ES-I3 (cell line): ENCODE data around the gene MAP3K2.
A peak's percentile ranks its signal among the peaks of the same experiment; 100 is the strongest.
"Not testable (repeated sequence)": the region's sequence is repeated elsewhere in the genome, so short reads cannot be mapped to it uniquely, and the experiment has no call there.

Experiments
- H3K36me3 ChIP-seq: 2 replicates; pipeline ENCODE4 v1.6.1; 2013; ENCODE audit warnings: mild to moderate bottlenecking, low read length, control low read depth, moderate library complexity; ENCODE audit not compliant: insufficient read depth
- H3K4me1 ChIP-seq: 2 replicates; pipeline ENCODE4 v1.6.1; 2013; ENCODE audit warnings: mild to moderate bottlenecking, control low read depth, low read length; ENCODE audit not compliant: insufficient read depth
- H3K9ac ChIP-seq: 2 replicates; pipeline ENCODE4 v1.6.1; 2013; ENCODE audit warnings: low read depth, mild to moderate bottlenecking, low read length, moderate library complexity
- H3K9me3 ChIP-seq: 2 replicates; pipeline ENCODE4 v1.6.1; 2013; ENCODE audit warnings: mild to moderate bottlenecking, low read length, moderate library complexity; ENCODE audit not compliant: control insufficient read depth, insufficient read depth

MAP3K2 gene

DNA sequence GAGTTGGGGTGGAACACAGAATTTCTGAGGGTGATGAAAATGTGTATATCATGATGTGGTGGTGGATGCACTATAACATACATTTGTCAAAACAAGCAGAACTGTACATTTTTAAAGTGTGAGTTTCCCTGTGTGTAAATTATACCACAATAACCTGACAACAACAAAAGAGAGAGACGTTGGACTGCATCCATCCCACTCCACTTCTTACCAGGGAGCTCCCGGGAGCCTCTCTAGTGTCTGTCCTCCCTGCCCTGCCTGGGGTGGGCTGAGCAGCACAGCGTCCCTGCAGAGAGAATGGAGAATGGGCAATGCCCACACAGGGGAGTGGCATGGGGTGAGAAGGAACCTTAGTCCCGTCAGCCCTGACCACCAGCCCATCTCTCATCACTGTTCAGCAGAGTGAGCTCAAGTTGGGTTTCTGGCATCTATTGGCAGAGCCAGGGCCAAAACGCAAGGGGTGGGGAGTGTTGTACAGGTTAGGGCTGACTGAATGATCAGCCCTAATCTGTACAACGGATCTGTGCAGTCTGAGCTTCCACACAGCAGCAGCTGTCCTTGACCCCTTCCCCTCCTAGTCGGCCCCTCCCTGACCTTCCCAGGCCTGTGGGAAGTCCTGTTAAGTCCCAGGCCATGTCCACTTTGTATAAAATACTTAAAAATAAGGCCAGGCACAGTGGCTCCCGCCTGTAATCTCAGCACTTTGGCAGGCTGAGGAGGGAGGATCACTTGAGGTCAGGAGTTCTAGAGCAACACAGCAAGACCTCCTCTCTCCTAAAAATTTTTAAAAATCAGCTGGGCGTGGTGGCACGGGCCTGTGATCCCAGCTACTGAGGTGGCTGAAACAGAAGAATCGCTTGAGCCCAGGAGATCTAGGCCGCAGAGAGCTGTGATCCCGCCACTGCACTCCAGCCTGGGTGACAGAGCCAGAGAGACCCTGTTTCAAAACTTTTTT, 27.1 kb upstream of the MAP3K2 start:
- no peak overlapping the region for H3K9ac ChIP-seq
- H3K9me3 ChIP-seq = no peaks in the 10 kb centered on the region
- peaks cover 6% of the 10 kb centered on the region; the same call in 1 of the 2 replicates for H3K4me1 ChIP-seq
- H3K36me3 ChIP-seq = no peaks in the 10 kb centered on the region

- Histone ChIP-seq H3K9ac (no peak overlapping the region), H3K4me1 (peaks cover 6% of the 10 kb centered on the region; the same call in 1 of the 2 replicates)
Measured at GRCh38 chr2:127413782-127414637, 26.2 kb upstream of the MAP3K2 start.

GRCh38 chr2:127413200-127413599, 25.4 kb upstream of the MAP3K2 start:
- Histone ChIP-seq H3K9me3 (no peaks in the 10 kb centered on the region), H3K9ac (no peak overlapping the region), H3K36me3 (no peaks in the 10 kb centered on the region), H3K4me1 (peaks cover 6% of the 10 kb centered on the region; the same call in 1 of the 2 replicates)

More at GRCh38 chr2:127413782-127414637, 26.2 kb upstream of the MAP3K2 start:
- Histone ChIP-seq H3K9me3 (no peaks in the 10 kb centered on the region), H3K36me3 (no peaks in the 10 kb centered on the region)

- Histone ChIP-seq H3K4me1 (peaks cover 9% of the 10 kb centered on the region; the same call in 1 of the 2 replicates), H3K9ac (no peak overlapping the region), H3K9me3 (no peaks in the 10 kb centered on the region), H3K36me3 (no peaks in the 10 kb centered on the region)
Measured at GRCh38 chr2:127411653-127412369, 24.0 kb upstream of the MAP3K2 start.

- Histone ChIP-seq H3K4me1 (peaks cover 4% of the 10 kb centered on the region; the same call in 1 of the 2 replicates), H3K36me3 (no peaks in the 10 kb centered on the region), H3K9me3 (no peaks in the 10 kb centered on the region), H3K9ac (no peak overlapping the region)
Measured at GRCh38 chr2:127410871-127411652, 23.3 kb upstream of the MAP3K2 start.

- not testable (repeated sequence) for H3K9me3 ChIP-seq, H3K36me3 ChIP-seq
Measured at GRCh38 chr2:127409716-127410115, 21.9 kb upstream of the MAP3K2 start.

GRCh38 chr2:127408807-127409099, 21.0 kb upstream of the MAP3K2 start:
- Histone ChIP-seq H3K4me1 (peaks cover 16% of the 10 kb centered on the region), H3K9me3 (no peaks in the 10 kb centered on the region), H3K36me3 (no peaks in the 10 kb centered on the region), H3K9ac (peak overlapping the region; percentile 77)

More at GRCh38 chr2:127409716-127410115, 21.9 kb upstream of the MAP3K2 start:
- peaks cover 15% of the 10 kb centered on the region for H3K4me1 ChIP-seq
- not testable (repeated sequence) for H3K9ac ChIP-seq

- Histone ChIP-seq H3K9ac (peak overlapping the region; percentile 77), H3K9me3 (no peaks in the 10 kb centered on the region), H3K36me3 (no peaks in the 10 kb centered on the region), H3K4me1 (peaks cover 16% of the 10 kb centered on the region)
Measured at GRCh38 chr2:127408004-127408806, 20.4 kb upstream of the MAP3K2 start.

DNA sequence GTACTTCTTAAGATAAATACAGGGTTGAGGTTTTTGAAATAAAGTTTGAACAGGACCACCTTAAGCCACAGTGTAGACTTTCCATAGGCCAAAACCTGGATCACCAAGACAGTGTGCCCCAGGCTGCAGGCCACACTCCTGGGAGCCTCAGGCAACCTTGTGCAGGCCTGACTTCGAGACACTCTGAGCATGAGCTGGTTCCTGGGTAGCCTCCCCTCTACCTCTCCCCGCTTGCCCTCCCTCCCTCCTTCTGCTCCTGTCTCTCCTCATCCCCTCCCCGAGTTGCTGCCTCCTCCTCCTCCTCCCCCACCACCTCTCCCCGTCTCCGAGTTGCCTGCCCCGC, 19.9 kb upstream of the MAP3K2 start:
- no peaks in the 10 kb centered on the region for H3K9me3 ChIP-seq
- no peak overlapping the region for H3K9ac ChIP-seq
- peaks cover 17% of the 10 kb centered on the region for H3K4me1 ChIP-seq
- H3K36me3 ChIP-seq = no peaks in the 10 kb centered on the region

DNA sequence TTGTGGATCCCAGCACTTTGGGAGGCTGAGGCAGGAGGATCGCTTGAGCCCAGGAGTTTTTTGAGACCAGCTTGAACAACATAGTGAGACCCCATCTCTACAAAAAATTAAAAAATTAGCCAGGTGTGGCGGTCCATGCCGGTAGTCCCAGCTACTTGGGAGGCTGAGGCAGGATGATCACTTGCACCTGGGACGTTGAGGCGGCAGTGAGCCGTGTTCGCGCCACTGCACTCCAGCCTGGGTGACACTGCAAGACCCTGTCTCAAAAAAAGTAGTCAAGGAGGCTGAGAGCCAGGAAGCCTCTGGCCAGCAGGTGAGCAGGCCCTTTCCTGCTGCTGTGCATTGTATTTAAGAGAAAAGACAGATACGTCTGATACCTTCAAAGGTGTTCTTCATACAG, 19.3 kb upstream of the MAP3K2 start:
- Histone ChIP-seq H3K36me3 (no peaks in the 10 kb centered on the region), H3K9me3 (no peaks in the 10 kb centered on the region), H3K9ac (no peak overlapping the region), H3K4me1 (peaks cover 22% of the 10 kb centered on the region)

- no peaks in the 10 kb centered on the region for H3K36me3 ChIP-seq
- no peak overlapping the region for H3K9ac ChIP-seq
- H3K9me3 ChIP-seq = no peaks in the 10 kb centered on the region
- H3K4me1 ChIP-seq = peaks cover 27% of the 10 kb centered on the region
Measured at GRCh38 chr2:127406454-127406853, 18.7 kb upstream of the MAP3K2 start.

DNA sequence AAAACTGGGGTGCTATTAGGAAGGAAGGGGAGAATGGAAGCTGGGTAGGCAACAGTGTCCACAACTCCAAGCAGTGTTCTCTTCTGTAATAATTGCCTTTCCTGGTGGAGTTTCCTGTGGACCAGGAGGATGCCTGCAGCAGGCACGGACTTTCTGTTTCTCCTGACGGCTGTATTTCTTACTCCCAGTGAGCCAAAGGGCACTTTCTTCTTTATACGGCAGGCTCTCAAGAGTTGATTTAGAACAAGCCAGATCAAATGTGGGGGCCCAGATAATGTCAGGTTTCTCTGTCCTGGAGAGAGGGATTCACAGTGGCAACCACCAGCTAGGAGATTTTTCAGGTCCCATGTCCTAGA, 17.5 kb upstream of the MAP3K2 start:
- Histone ChIP-seq H3K9me3 (no peaks in the 10 kb centered on the region), H3K9ac (no peak overlapping the region), H3K36me3 (no peaks in the 10 kb centered on the region), H3K4me1 (peaks cover 33% of the 10 kb centered on the region)
